ENCODE data around the gene ARHGAP23.
A peak's percentile ranks its signal among the peaks of the same experiment; 100 is the strongest.
"Not testable (repeated sequence)": the region's sequence is repeated elsewhere in the genome, so short reads cannot be mapped to it uniquely, and the experiment has no call there.

Gene ARHGAP23

DNA sequence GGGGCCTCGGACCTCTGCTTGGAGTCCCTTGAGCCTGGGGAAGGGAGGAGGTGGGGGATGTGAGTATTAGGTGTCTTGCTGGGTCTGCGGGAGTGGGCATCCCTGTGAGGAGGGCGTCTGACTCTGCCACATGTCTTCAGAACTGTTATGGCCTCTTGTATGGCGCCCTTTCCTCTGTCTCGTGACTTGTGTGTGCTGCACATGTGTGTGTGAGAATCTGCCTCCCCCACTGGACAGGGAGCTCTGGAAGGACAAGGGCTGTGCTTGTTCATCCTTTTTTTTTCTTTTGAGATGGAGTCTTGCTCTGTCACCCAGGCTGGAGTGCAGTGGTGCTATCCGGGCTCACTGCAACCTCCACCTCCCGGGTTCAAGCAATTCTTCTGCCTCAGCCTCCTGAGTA, 33.4 kb downstream of the ARHGAP23 start:
- no peak for DNase-seq

DNA sequence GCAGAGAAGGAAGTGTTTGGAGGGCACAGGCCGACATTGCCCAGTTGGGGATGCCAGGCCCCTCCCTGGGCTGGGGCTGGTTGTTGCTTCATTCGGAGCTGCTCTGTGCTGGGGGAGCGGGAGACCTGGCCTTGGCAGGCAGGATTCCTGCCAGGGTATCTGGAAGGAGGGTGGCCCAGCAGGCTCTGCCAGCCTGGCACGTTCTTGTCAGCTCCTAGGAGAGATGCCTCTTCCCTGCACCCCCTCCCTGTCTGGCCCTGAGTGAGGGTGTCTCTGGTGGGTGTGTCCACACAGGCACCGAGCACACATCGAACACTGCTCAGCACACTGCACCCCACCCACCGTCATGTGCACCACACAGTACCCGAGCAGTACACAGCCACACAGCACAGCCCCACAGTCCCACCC, 35.2 kb downstream of the ARHGAP23 start:
- no peak for DNase-seq

DNA sequence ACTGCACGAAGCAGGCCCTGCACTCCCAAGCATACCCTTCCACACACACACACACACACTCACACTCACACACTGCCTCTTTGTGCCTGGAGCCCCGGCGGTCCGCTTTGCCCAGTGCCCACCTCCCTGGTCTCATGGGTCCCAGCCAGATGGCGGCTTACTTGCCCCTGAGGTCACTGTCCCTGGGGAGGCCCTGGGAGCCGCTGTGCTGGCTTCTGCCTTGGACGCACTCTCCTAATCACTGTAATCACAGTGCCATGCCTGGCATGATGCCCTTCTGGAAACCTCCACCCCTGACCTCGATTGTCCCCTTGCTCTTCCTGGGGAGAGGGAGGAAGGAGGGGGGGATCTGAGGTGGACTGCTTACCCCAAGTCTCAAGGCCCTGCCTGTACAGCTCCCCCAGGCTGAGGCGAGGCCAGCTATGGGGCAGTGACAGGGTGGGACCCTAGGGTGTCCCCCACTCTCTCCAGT, 36.0 kb downstream of the ARHGAP23 start:
- DNase-seq = no peak

DNA sequence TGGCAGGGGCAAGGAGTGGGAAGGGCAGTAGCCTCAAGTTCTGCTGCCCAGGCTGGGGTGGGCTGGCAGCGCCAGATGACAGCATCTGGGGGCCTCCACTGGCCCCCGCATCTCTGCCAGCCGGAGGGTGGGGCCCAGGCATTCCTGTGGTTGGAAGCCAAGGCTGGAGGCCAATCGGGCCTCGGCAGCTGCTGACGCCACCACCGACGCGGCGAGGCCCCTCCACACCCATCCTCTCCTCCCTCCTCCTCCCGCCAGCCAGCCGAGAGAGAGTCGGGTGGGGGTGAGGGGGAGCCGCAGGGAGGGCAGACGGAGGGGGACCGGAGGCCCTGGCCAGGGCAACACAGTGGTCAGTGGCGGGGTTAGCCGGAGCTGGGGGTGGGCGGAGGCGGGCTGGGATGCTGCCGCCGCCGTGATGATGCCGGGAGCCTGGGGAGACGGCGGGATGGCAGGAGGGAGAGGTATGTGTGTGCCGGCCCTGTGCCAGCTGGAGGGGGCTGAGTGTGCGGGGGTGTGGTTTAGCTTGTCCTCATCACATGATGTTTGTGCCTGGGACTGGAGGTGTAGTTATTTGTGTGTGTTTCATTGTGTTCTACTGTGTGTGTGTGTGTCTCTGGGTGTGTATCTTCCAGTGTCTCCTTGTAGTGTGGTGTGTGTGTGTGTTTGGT, 36.6 kb downstream of the ARHGAP23 start:
- DNase-seq = no peak

DNA sequence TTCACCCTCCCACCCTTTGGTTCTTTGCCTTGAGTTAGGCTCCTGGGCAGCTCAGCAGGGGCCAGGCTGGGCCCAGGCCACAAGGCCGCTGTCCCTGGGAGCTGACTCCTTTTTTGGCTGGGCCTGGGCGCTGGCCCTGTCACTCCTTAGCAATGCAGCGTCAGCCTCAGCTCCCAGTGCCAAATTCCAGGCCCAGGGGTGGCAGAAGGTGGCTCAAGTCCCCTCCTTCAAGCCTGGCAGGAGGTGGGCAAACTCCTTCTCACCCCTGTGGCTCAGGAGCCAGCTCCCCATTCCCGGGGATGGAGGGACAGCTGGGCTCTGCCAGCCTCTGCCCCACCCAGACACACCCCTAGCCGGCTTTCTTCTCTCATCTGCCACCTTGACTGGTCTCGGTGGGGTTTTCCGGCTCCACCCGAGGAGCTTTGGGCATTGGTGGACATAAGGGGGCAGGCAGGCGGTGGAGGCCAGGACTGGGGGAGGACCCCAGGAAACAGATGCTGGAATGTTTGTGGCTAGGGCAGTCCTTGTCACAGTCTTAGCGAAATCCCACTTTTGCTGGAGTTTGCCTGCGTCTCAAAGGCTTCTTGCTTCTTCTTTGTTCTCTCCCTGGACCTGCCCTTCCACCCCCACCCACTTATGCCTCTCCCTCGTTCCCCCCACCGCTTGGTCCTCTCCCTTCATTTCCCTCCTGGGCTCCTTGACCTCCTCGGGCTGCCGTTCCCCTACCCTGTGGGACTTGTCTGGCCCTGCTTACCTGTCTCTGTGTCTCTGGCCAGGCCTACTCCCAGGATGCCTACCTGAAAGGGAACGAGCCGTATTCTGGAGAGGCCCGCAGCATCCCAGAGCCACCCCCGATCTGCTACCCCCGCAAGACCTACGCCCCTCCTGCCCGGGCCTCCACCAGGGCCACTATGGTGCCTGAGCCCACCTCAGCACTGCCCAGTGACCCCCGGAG, 37.4 kb downstream of the ARHGAP23 start:
- DNase-seq = no peak

DNA sequence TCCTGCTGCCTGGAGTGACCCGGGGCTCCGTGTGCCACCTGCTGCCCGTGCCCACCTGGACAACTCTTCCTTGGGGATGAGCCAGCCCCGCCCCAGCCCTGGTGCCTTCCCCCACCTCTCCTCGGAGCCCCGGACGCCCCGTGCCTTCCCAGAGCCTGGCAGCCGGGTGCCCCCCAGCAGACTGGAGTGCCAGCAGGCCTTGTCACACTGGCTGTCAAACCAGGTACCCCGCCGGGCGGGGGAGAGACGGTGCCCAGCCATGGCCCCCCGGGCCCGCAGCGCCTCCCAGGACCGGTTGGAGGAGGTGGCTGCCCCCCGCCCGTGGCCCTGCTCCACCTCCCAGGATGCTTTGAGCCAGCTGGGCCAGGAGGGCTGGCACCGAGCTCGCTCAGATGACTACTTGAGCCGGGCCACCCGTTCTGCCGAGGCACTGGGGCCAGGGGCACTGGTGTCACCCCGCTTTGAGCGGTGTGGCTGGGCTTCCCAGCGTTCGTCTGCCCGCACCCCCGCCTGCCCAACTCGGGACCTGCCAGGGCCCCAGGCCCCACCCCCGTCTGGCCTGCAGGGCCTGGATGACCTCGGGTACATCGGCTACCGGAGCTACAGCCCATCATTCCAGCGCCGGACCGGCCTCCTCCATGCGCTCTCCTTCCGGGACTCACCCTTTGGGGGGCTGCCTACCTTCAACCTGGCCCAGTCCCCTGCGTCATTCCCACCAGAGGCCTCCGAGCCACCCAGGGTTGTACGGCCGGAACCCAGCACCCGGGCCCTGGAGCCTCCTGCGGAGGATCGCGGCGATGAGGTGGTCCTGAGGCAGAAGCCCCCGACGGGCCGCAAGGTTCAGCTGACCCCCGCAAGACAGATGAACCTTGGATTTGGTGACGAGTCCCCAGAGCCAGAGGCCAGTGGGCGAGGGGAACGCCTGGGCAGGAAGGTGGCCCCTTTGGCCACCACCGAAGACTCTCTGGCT, 38.4 kb downstream of the ARHGAP23 start:
- DNase-seq = no peak

DNA sequence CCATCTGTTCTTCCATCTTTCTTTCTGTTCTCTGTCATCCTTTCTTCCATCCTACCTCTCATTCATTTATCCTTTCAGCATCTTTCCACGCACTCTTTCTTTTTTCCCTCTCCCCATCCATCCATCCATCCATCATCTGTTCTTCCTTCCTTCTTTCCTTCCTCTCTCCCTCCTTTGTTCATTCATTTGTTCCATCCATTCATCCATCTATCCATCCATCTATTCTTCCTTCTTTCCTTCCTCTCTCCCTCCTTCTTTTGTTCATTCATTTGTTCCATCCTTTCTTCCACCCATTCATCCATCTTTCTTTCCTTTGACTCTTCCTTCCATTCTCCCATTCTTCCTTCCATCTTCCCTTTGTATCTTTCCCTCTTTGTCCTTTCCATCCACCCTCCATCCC, 39.2 kb downstream of the ARHGAP23 start:
- DNase-seq = no peak

DNA sequence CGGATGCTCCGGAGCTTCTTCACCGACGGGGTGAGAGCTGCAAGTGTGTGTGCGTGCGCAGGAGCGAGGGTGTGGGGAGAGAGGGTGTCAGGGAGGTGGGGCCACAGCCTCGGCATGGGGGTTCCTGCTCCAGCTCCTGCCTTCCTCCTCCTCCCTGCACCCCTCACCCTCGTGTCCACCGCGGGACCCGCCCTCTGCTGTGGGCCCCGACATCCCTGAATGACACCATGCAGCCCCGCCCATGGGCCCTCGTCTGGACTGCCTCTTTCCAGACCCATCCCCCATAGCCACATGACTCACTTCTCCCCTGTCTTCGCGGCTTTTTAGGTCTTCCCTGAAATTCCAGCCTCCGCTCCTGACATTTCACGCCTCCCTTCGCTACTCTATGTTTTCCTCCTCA, 41.6 kb downstream of the ARHGAP23 start:
- no peak for DNase-seq

DNA sequence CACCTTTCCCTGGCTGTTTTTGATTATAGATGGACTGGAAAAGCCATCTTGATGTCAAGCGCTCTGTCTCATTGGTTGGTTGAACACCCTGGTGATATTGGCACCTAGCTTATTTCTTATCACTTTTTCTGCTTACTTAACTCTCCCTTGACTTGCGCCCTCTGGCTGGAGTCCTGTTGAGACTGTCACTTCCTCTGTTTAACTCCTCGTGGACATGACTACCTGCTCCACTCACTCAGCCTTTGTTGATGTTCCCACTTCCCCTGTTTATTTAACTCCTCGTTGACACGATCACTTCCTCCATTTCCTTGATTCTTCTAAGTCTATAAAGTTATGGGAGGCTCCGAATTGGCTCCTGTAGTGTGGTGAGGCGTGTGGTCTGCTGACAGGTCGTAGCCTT, 43.0 kb downstream of the ARHGAP23 start:
- not testable (repeated sequence) for DNase-seq

DNA sequence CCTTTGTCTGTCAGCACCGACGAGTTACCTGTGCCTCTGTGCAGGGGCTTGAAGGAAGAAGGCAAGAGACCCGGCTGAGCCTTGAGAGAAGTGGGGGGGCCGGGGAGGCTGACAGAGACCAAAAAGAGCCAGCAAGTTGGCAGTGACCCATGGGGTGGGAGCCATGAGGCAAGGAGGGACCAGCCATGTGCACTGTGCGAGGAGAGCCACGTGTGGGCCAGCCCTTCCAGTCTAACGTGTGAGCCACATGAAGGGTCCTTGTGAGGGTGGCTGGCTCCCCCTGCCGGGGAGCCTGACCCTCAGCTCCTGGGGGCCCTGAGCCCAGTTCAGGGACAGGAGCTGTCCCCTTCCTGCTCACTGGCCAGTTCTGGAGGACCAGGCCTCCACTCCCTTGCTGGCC, 46.4 kb downstream of the ARHGAP23 start:
- DNase-seq = not testable (repeated sequence)

DNA sequence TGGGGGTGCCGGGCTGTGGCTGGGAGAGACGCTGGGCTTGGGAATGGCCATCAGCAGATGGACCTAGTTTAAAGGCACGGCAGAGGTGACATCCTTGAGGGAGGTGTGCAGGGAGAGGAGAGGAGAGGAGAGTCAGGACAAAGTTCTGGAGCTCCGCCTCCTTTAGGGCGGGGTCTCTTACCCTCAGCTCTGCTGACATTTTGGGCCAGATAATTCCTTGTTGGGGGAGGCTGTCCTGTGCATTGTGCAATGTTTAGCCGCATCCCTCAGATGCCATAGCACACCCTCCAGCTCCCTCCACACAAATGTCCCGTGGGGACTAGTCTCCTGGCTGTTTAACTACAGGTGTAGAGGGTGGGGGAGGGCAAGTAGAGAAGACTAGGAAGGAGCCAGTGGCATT, 48.3 kb downstream of the ARHGAP23 start:
- DNase-seq = no peak

DNA sequence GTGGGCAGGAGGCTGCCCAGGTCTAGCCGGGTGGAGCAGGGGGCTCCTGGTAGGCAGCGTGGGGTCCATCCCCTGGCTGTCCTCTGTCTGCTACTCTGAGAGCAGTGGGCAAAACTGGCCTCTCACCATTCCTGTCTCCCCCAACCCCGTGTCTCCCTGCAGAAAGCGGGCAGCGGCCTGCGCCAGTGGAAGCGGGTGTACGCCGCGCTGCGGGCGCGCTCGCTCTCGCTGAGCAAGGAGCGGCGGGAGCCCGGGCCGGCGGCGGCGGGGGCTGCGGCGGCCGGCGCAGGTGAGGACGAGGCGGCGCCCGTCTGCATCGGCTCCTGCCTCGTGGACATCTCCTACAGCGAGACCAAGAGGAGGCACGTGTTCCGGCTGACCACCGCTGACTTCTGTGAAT, 49.2 kb downstream of the ARHGAP23 start:
- not testable (repeated sequence) for DNase-seq

DNA sequence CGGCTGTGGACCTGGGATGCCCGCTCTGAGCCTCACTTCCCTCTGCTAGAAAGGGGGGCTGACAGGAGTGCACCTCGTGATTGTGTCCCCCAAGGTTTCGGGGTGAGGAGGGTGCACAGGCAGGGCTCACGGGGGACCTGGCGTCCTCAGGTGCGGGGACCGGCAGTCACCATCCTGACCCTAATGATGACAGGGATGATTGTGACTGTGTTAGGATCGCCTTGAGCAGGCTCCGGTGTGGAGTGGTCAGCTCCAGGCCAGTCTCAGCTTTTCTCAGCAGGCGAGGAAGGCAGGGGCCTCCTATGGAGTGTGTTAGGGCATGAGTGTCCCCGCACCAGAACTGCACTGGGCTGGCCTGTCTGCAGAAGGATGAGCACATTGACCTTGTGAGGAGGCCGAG, 49.7 kb downstream of the ARHGAP23 start:
- not testable (repeated sequence) for DNase-seq

DNA sequence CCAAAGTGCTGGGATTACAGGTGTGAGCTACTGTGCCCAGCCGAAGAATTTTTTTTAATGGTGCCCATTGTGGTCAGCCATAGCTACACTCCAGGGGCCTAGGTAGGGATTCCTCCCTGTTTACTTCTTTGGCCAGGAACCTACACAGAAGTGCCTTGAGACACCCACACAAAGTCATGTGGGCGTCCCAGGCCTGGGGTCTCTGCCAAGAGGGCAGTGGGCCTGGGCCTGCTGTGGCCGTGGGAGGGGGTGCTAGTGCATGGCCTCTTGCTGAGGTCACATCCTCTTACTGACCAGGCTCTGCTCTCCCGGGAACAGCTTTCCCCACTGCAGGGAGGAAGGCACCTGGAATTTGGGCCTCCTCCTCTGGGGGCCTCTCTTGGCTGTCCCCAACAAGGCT, 50.4 kb downstream of the ARHGAP23 start:
- not testable (repeated sequence) for DNase-seq

DNA sequence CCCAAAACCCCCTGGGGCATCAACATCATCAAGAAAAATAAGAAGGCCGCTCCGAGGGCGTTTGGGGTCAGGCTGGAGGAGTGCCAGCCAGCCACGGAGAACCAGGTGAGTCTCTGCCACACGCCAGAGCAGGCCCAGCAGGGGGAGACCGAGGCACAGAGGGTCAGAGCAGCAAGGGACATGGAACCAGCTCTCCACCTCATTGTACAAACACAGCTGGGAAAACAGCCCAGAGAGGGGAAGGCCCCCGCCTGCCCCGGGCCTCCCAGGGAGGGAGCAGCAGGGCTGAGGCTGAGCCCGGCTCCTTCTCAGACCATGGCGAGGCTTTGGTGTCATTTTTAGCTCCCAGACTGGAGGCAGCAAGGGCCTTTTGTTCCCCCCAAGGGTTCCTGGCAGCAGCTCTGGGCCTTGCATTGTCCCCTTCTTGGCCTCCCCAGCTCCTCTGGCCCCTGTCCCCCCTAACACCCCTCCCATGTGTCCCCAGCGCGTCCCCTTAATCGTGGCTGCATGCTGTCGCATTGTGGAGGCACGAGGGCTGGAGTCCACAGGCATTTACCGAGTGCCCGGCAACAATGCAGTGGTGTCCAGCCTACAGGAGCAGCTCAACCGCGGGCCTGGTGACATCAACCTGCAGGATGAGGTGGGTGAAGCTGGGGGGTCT, 53.9 kb downstream of the ARHGAP23 start:
- DNase-seq = not testable (repeated sequence)

DNA sequence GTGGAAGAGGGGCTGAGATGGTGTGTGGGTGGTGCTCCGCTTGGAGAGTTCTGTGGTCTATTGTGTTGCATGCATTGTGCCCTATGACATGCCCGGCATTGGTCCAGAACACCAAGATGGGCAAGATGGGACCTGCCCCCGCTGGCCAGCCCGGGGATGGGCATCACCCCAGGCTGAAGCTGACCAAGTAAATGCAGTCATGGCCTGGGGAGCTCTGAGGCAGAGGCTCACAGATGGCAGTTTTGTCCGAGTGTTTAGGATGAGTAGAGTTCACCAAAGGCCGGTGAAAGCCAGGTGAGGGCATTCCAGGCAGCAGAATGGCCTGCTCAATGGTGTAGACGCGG, 54.4 kb downstream of the ARHGAP23 start:
- DNase-seq = not testable (repeated sequence)

DNA sequence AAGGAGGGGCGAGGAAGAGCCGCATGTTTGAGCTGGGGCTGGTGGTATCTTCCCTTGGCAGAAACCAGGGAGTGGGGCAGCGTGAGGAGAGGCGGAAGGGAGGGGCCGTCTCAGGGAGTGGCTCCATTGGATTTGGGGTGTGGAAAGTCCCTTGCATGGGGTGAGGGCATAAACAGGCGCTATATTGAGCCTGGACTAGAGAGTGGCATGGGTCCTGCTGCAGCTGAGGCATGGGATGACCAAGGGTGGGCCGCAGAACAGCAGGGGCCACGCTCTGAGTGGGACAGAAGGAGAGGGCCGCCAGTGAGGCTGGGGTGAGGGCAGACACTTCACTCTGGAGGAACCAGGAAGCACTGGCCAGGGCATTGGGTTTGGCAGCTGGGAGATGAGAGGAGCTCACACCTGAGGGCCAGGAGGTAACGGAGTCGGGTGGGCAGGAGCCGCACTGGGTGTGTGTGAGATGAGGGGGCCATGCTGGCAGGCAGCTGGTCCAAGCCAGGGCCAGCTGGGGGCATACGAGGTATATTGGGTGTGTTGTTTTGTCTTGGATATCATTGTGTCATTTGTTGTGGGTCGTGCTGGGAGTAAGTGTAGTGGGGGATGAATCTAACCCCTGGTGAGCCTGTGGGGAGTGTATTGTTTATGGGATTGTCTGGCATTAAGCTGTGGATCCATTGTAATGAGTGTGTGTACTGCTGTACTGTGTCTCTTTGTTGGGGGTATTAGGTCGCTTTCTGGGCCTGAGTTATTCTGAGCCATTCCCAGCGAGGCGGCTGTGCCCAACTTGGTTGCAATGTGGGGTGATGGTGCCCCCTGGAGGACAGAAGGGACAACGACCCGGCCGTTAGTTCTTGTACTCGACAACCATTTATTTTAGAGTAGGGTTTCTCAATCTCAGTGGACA, 56.2 kb downstream of the ARHGAP23 start:
- peak in 3 of 5 experiments; percentile 30 to 55 (median 48) for DNase-seq

DNA sequence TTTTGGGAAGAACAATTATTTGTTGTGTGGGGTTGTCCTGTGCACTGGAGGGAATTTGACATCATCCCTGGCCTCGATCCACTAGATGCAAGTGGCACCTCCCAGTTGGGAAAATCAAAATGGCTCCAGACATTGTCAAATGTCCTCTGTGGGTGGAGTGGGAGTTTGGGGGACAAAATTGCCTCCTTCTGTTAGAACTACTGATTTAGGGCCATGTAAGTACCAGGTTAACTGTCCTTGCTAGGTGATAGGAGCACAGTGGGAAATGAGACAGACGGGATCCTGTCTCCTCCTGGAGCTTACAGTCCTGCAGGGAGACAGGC, 56.8 kb downstream of the ARHGAP23 start:
- DNase-seq = no peak

DNA sequence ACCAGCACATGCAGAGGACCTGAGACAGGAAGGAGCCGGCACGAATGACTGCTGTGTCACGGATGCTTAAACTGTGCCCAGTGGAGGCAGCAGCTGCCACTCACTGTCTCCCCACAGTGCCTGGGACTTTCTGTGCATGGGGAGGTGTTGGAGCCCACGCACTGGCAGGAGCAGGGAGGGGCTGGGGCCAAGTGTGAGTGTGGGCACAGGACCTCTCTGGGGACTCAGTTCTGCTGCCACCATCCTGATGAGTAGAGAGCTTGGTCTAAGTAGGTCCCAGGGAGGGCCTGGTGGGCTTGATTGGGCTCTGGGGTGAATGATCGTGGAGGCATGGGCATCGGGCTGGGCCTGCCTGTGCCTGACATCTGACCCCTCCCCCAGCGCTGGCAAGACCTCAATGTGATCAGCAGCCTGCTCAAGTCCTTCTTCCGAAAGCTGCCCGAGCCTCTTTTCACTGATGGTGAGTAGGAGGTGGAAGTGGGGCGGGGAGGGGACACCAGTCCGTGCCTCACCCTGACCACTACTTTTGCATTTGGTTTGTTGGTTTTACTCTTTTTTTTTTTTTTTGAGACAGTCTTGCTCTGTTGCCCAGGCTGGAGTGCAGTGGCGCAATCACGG, 57.5 kb downstream of the ARHGAP23 start:
- DNase-seq = peak in 3 of 5 experiments; percentile 8 to 67 (median 25)

DNA sequence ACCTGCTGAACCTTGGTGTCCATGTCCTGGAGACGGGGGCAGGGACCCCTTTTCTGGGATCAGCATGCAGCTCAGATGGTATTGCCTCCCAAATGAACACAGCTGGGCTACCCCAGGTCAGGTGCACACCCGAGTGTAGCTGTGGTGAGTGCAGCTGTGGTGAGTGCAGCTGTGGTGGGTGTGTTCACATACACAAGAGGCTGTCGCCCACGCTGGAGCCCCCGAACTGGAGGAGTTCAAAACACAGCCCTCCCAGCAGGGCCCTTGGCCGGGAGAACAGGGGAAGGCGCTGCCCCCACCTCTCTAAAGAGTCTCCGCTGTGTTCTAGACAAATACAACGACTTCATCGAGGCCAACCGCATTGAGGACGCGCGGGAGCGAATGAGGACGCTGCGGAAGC, 61.5 kb downstream of the ARHGAP23 start:
- DNase-seq = not testable (repeated sequence)
